Mammary epithelial cell (primary cell): Measurements from ENCODE around the gene RPA1.

Source experiments
- CTCF ChIP-seq, 2 donors: IDR thresholded peaks in 1 of 2; conservative IDR thresholded peaks in 1 of 2; 2 replicates each; pipeline ENCODE4 v1.5.1; 2011 to 2012; ENCODE audit warnings: inconsistent platforms in 2 of 2, low read length in 2 of 2, mild to moderate bottlenecking in 2 of 2, control low read depth in 1 of 2, low read depth in 1 of 2; ENCODE audit not compliant: insufficient read depth in 1 of 2; ENCODE audit errors: extremely low read depth in 1 of 2
- EZH2 ChIP-seq: IDR thresholded peaks from 2 replicates; pipeline ENCODE4 v1.6.1; 2012; ENCODE audit warnings: low read length, inconsistent platforms, borderline replicate concordance

- TF ChIP-seq CTCF (conservative IDR thresholded peaks at IDR 0.05 in 1 of 2, IDR thresholded peaks at IDR 0.05 in 1 of 2; ENCODE audit: extremely low read depth in 1 of 2, insufficient read depth in 1 of 2, low read depth in 1 of 2, low read length in 2 of 2) (no peak), EZH2 (no peak)
These were observed 47.6 kb upstream of the RPA1 start for GRCh38 chr17:1782171-1782567.
